SU-DHL-6 (cell line): ENCODE data around the gene ASB16.

Experiments
- EZH2phosphoT487 ChIP-seq: fragments of 200-600 bp; sonication (generic), shearing (Covaris generic); conservative IDR thresholded peaks from 2 replicates; pipeline ENCODE4 v1.6.1; 2018; ENCODE audit warnings: mild to moderate bottlenecking, antibody characterized with exemption, low read length, moderate library complexity, mixed read lengths
- TF ChIP-seq, protein P1 (sequence below): fragments of 200-600 bp; sonication (generic); IDR thresholded peaks from one replicate; pipeline ENCODE4 v1.5.1; 2017; ENCODE audit warnings: antibody characterized with exemption, mild to moderate bottlenecking, low read length, moderate library complexity; ENCODE audit not compliant: insufficient read depth, poor library complexity, severe bottlenecking

DNA sequence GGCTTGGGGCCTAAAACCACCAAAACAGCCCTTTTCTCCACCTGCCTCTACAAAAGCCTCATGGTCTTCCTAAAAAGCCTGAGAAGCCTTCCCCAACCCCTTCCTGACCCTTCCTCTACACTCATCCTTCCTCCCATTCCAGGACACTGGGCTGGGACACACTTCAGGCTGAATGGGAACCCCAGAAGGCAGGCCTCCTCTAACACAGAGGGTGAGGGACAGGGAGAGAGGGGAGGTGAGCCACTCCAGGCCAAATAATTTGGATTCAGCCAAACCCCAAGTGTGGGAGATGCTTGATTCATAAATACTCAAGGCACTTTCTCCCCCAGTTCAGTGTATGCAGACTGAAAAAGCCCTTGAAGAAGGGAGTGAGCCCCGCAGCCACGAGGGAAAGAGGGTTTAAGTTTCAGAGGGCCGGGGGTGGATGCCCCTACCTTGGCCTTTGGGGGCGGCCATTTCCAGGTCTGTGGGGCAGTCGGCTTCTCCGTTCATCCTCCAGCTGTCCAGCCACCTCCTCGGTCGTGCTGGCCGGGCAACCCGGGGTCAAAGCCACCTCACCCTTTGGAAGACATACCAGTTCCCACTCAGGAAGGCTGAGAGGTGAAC is 47.3 kb downstream of the ASB16 start:
- TF ChIP-seq, protein P1, sequence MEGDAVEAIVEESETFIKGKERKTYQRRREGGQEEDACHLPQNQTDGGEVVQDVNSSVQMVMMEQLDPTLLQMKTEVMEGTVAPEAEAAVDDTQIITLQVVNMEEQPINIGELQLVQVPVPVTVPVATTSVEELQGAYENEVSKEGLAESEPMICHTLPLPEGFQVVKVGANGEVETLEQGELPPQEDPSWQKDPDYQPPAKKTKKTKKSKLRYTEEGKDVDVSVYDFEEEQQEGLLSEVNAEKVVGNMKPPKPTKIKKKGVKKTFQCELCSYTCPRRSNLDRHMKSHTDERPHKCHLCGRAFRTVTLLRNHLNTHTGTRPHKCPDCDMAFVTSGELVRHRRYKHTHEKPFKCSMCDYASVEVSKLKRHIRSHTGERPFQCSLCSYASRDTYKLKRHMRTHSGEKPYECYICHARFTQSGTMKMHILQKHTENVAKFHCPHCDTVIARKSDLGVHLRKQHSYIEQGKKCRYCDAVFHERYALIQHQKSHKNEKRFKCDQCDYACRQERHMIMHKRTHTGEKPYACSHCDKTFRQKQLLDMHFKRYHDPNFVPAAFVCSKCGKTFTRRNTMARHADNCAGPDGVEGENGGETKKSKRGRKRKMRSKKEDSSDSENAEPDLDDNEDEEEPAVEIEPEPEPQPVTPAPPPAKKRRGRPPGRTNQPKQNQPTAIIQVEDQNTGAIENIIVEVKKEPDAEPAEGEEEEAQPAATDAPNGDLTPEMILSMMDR = no peak
- TF ChIP-seq EZH2phosphoT487 = no peak
